SKM-1 (cell line): ENCODE measurements around the gene CCDC27.
"Not testable (repeated sequence)": the region's sequence is repeated elsewhere in the genome, so short reads cannot be mapped to it uniquely, and the experiment has no call there.

Experiments used
- DNase-seq: peaks from one replicate; lab custom pipeline; 2025; ENCODE audit not compliant: unreplicated experiment; lab: John Stamatoyannopoulos, UW

Gene CCDC27

DNA sequence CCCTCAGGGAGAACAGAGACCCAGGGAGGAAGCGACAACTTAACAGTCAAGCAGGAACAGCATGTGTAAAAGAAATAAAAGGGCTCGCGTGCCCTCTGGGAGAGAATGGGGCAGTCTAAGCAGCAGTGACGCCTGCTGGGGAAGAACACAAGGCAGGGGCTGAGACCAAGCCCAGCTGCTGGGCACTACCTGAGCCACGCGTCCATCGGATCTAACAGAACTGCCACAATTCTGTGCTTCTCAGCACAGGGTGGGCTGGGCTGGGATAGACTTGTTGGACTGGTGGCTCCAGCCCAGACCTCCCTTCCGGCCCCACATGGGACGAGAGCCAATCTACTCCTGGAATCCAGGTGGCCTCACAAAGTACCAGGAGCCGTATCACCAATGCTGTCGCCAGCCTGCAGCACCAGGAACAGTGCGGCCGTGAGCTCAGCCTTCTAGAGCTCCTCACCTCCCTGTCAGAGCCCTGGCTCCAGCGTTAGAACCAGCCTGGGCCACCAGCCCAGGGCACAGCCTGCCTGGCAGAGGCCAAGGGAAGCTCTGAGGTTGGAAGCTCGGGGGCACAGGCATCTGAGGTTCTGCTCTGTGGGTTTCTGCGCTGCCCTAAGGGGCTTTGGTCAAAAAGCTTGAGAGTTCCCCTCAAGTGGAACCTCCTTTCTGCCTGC, 36.6 kb downstream of the CCDC27 start:
- no peak for DNase-seq

- DNase-seq, result no peak
Measured at GRCh38 chr1:3789421-3790300, 37.4 kb downstream of the CCDC27 start.

DNA sequence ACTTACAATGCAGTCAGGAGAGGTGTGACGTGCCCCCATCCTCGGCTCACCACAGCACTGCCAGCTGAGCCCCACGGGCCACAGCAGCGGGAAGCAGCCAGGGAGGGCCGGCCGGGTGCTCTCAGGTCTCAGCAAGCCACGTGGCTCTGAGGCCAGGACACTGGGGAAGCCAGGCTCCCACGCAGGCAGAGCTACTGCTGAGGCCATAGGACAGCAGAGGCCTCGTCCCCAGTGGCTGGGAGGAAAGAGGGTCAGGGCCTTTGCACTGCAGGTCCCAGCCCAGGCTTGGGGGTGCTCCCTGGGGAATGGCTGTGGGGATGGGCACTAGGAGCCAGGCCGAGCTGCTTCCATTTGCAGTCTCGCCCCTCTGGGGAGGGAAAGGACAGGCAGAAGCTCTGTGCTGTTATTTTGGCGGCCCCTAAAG, 38.3 kb downstream of the CCDC27 start:
- DNase-seq, result no peak

- DNase-seq, result no peak
Measured at GRCh38 chr1:3790952-3791351, 38.7 kb downstream of the CCDC27 start.

GRCh38 chr1:3795453-3796214, 43.4 kb downstream of the CCDC27 start:
- DNase-seq, result no peak

- peak; percentile 83 for DNase-seq
Measured at GRCh38 chr1:3796215-3797061, 44.2 kb downstream of the CCDC27 start, which contains the start of gene LRRC47. TSS of gene LRRC47 (minus strand) at chr1:3796498. CDS start at chr1:3796476, 22 bp downstream.

- DNase-seq, result no peak
Measured at GRCh38 chr1:3799976-3800685, 47.9 kb downstream of the CCDC27 start.

DNA sequence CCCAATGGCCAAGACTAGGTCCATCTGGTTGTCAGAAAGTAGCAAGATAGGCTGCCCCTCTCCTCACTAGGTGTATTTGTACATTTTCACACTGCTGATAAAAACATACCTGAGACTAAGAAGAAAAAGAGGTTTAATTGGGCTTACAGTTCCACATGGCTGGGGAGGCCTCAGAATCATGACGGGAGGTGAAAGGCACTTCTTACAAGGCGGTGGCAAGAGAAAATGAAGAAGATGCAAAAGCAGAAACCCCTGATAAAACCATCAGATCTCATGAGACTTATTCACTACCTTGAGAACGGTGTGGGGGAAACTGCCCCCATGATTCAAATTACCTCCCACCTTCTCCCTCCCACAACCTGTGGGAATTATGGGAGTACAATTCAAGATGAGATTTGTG, 48.5 kb downstream of the CCDC27 start:
- DNase-seq, result not testable (repeated sequence)

DNA sequence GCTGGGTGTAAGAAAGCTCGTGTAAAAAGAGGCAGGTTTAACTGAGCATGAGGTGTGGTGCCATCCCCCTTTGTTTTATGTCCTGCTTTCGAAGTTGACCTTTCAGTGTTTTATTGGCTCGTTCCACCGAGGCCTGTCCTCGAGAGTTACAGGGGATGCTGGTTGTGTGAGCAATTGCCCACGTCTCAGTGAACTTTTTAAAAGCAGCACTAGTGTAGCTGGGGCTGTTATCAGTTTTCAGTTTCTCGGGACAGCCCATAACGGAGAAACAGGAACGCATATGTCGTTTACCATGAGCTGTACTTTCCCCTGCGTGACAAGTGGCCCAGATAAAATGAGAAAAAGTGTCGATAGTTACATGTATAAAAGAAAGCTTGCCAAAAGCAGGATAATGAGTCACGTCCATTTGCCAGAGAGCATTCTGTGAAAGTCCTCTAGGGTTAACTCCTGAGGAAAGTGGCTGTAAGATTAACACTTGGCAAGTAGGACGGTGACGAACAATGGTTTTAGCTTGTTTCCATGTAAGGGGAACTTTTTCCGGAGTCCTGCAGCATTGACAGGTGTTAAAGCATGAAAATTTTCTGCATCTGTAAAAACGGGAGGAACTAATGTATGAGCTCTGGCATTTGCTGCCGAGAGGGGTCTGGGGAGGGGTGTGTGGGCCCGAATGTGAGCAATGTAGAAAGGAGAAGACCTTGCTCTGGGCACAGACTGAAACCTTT, 51.8 kb downstream of the CCDC27 start:
- no peak for DNase-seq

DNA sequence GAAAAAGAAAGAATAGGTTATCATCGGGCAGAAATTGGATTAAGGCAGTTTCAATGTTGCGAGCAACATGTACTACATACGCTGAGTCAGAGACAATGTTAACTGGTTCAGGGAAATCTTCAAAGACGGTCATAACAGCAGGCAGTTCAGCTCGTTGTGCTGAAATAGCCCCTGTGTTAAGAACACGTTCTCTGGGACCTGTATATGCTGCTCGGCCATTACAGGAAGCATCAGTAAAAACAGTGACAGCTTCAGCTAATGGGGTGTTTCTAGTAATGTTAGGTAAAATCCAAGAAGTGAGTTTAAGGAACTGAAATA, 52.3 kb downstream of the CCDC27 start:
- not testable (repeated sequence) for DNase-seq

GRCh38 chr1:3805038-3805437, 52.8 kb downstream of the CCDC27 start:
- DNase-seq, result no peak

DNA sequence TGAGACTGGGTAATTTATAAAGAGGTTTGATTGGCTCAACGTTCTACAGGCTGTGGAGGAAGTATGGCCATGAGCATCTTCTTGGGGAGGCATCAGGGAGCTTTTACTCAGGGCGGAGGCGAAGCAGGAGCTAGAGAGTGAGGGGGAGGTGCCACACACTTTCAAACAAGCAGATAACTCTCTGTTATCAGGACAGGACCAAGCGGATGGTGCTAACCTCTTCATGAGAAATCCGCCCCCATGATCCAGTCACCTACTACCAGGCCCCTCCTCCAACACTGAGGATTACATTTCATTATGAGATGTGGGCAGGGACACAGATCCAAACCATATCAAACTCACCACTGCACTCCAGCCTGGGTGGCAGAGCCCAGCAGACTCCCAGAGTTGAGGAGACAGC, 55.5 kb downstream of the CCDC27 start:
- no peak for DNase-seq

GRCh38 chr1:3809680-3810079, 57.4 kb downstream of the CCDC27 start:
- no peak for DNase-seq

DNA sequence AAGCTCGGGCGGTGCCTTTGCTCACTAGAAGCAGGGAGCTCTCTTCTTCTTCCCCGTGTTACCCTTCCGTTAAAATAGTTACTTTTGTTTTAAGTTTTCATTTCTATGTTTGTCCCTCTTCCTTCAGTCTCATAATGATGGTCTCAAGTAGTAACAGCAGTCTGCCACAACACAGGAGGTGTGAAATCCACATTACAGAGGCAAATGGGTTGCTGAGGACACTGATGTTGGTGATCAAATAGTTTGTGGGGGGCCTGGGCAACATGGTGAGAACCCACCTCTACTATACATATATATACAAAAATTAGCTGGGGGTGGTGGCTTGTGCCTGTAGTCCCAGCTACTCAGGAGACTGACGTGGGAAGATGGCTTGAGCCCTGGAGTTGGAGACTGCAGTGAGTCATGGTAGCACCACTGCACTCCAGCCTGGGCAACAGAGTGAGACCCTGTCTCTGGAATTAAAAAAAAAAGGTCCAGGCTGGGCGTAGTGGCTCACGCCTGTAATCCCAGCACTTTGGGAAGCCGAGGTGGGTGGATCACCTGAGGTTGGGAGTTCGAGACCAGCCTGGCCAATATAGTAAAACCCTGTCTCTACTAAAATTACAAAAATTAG, 58.0 kb downstream of the CCDC27 start:
- not testable (repeated sequence) for DNase-seq

- DNase-seq, result no peak
Measured at GRCh38 chr1:3811595-3811911, 59.3 kb downstream of the CCDC27 start.

DNA sequence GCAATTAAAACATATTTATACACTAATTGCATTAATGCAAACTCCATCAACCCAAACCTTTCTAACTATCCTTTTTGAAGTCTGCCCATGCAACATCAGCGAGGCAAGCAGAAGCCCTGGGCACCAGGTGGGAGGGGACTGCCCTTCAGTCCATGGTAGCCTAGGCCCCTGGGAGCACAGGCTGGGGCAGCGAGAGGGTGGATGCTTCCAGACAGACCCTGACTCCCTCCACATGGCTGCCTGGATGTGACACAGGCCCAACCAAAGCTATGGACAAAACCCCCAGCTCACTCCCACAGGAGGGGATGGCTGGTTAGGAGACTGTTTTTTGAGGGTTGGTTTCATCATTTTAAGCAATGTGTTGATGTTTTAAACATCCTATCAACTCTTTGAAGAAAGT, 61.8 kb downstream of the CCDC27 start:
- no peak for DNase-seq

DNA sequence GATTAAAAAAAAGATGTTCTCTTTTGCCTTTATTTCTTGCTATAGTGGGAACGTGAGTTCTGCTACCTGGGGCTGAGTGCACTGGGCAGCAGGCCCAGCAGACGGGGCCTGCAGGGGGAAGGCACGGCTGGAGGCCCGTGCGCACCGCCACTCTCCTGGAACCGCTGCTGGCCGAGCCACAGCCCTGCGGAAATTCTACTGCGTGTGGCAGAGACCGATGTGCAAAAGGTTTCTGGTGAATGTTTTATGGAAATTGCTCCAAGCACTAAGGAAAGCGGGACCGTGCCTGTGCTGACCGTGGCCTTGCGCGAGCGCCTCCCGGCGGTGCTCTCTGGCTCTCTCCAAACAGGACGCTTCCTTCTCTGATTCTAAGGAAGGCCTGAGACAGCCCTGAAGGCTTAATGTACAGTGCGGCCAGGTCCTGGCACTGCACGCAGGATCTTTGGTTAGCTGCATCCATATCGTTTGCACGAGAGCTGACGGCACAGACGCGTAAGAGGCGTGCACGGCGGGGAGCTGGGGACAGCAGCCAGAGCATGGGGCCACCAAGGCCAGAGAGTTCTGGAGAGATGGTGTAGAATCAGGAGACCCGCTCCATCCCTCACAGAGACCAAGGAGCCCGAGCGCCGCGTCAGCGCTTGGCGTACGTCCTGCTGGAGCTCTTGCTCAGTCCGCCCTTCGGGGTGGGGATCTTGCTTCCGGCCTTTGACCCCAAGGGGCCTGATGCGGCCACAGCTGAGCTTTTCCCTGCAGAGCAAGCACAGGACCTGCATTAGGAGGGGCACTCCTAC, 62.7 kb downstream of the CCDC27 start:
- no peak for DNase-seq

- no peak for DNase-seq
Measured at GRCh38 chr1:3816331-3817137, 64.3 kb downstream of the CCDC27 start.
